ENCODE measurements around the gene SMIM5.

GRCh38 chr17:75616521-75617122 lies 16.6 kb upstream of the SMIM5 start:
- TF ChIP-seq CTCF (conservative IDR thresholded peaks at IDR 0.05; ENCODE audit: low read length) (no peak), EZH2phosphoT487 (IDR thresholded peaks at IDR 0.05; ENCODE audit: borderline replicate concordance, low read depth, low read length) (no peak)

Measured in OCI-LY7 (cell line).